Keratinocyte (primary cell): ENCODE results near the gene MACROH2A2. TPM values are rescaled to one million over a fixed set of nuclear protein-coding genes. Genes with fewer than 3 reads are reported as not detected.

ENCODE experiments used
- DNase-seq: peaks from one replicate; pipeline ENCODE4 v3.0.0-alpha.2; 2011; ENCODE audit warnings: low read depth, missing footprints, low spot score
- FAIRE-seq: peaks from 2 replicates; lab custom pipeline; 2011; peaks lifted over from hg19 to GRCh38; lab: Jason Lieb, UNC
- H2AFZ ChIP-seq: 2 replicates; pipeline ENCODE4 v1.6.0; 2012; ENCODE audit warnings: low read length, control low read depth, inconsistent platforms; ENCODE audit not compliant: control insufficient read depth
- H3K27ac ChIP-seq: 2 replicates; pipeline ENCODE4 v1.5.1; 2011; ENCODE audit warnings: low read length; ENCODE audit not compliant: control insufficient read depth, insufficient read depth
- H3K27me3 ChIP-seq: 3 replicates; pipeline ENCODE4 v1.6.0; 2011; ENCODE audit warnings: low read length; ENCODE audit not compliant: control insufficient read depth, insufficient read depth; ENCODE audit errors: extremely low read depth
- H3K36me3 ChIP-seq, 2 experiments: 2 replicates in 1 of 2; 3 replicates in 1 of 2; pipeline ENCODE4 v1.5.1; 2011; ENCODE audit warnings: low read length in 2 of 2, mild to moderate bottlenecking in 1 of 2; ENCODE audit not compliant: control insufficient read depth in 2 of 2, insufficient read depth in 2 of 2; ENCODE audit errors: extremely low read depth in 1 of 2
- H3K4me1 ChIP-seq: 3 replicates; pipeline ENCODE4 v1.5.1; 2011; ENCODE audit warnings: low read length; ENCODE audit not compliant: control insufficient read depth, insufficient read depth; ENCODE audit errors: extremely low read depth
- H3K4me2 ChIP-seq: 3 replicates; pipeline ENCODE4 v1.6.0; 2011; ENCODE audit warnings: low read depth, low read length; ENCODE audit not compliant: control insufficient read depth, insufficient read depth; ENCODE audit errors: extremely low read depth
- H3K4me3 ChIP-seq, 3 experiments: fragments of 200-600 bp in 1 of 3; sonication (generic) in 1 of 3; 2 replicates in 2 of 3; 3 replicates in 1 of 3; pipeline ENCODE4 v1.5.1; 2011 to 2016; ENCODE audit warnings: low read length in 3 of 3, mild to moderate bottlenecking in 3 of 3, control low read depth in 2 of 3, inconsistent platforms in 1 of 3, low read depth in 1 of 3, mixed read lengths in 1 of 3, mixed run types in 1 of 3, moderate library complexity in 1 of 3; ENCODE audit not compliant: control insufficient read depth in 2 of 3, insufficient read depth in 2 of 3; ENCODE audit errors: extremely low read depth in 1 of 3
- H3K79me2 ChIP-seq: 2 replicates; pipeline ENCODE4 v1.6.0; 2012; ENCODE audit warnings: low read length; ENCODE audit not compliant: control insufficient read depth, insufficient read depth
- H3K9ac ChIP-seq: 3 replicates; pipeline ENCODE4 v1.6.0; 2011; ENCODE audit warnings: low read length; ENCODE audit not compliant: control insufficient read depth, insufficient read depth; ENCODE audit errors: extremely low read depth
- H3K9me1 ChIP-seq: 3 replicates; pipeline ENCODE4 v1.6.0; 2011; ENCODE audit warnings: low read length; ENCODE audit not compliant: control insufficient read depth, insufficient read depth; ENCODE audit errors: extremely low read depth
- H3K9me3 ChIP-seq: 2 replicates; pipeline ENCODE4 v1.5.1; 2012; ENCODE audit warnings: low read depth, low read length; ENCODE audit not compliant: control insufficient read depth
- H4K20me1 ChIP-seq: 3 replicates; pipeline ENCODE4 v1.6.0; 2011; ENCODE audit warnings: low read length; ENCODE audit not compliant: control insufficient read depth, insufficient read depth; ENCODE audit errors: extremely low read depth
- EZH2 ChIP-seq: IDR thresholded peaks from one replicate; pipeline ENCODE4 v1.6.1; 2012; ENCODE audit warnings: inconsistent platforms, mild to moderate bottlenecking, low read length, moderate library complexity
- dilution Hi-C: fragments of 300-500 bp; cut with MboI; formaldehyde crosslinking; loops from one replicate; pipeline ENCODE4 v1.7.0; 2020; ENCODE audit warnings: low sequenced_read_pairs; ENCODE audit not compliant: extremely low pct_ligation_motif_present
- polyA plus RNA-seq, 5 experiments: library from polyadenylated mRNA; depleted of rRNA in 3 of 5; stranded (reverse) in 3 of 5; stranded (forward) in 1 of 5; unstranded in 1 of 5; fragments of >200 nt; gene quantifications; 1 replicate in 1 of 5; 2 replicates in 3 of 5; 3 replicates in 1 of 5; pipeline versions ENCODE4 v1.2.1 to v1.2.3, GENCODE V29; 2011 to 2012; ENCODE audit warnings: missing spikeins in 2 of 5, low read depth in 1 of 5, low replicate concordance in 1 of 5
- TF ChIP-seq, protein P1 (sequence below), 3 experiments: IDR thresholded peaks in 1 of 3; conservative IDR thresholded peaks in 1 of 3; optimal IDR thresholded peaks in 1 of 3; 2 replicates in 2 of 3; 3 replicates in 1 of 3; pipeline versions ENCODE3 to v1.5.1; 2011; ENCODE audit warnings: low read length in 3 of 3, mild to moderate bottlenecking in 3 of 3, moderate library complexity in 2 of 3, control low read depth in 1 of 3, inconsistent platforms in 1 of 3; ENCODE audit not compliant: insufficient read depth in 2 of 3; ENCODE audit errors: extremely low read depth in 1 of 3

MACROH2A2 gene
- polyA plus RNA-seq, 1 donor (not counting 4 experiments of a cell fraction or from before 2014, with no cell fraction given), result 11.6 TPM

DNA sequence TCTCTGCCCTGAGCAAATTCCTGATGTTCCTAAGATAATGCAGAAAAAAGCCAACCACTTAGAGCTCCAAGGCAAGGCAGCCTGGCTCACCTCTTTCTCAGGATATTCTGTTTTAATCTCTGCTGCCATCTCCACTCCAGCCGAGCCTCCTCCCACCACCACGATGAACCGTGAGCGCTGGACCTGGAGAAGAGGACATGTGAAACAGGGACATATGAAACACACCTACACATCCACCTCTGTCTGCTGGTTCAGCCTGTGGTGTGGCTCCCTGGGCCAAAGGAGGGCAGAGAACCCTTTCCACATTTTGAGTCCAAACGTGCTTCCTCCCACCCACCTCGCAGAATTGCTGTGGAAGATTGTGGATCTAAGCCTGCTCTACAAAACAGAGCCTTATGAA lies 67.8 kb downstream of the MACROH2A2 start:
- H3K9me3 ChIP-seq, result no peaks in the 10 kb centered on the region
- no peak overlapping the region for H2AFZ ChIP-seq
- no peak overlapping the region for H3K4me3 ChIP-seq
- FAIRE-seq, result no peak
- DNase-seq, result no peak
- no peaks in the 10 kb centered on the region for H3K36me3 ChIP-seq
- no peak overlapping the region for H3K27ac ChIP-seq
- dilution Hi-C loops, result no loop called here
- no peaks in the 10 kb centered on the region for H3K4me1 ChIP-seq
- H3K4me2 ChIP-seq, result no peak overlapping the region
- no peaks in the 10 kb centered on the region for H3K79me2 ChIP-seq
- H4K20me1 ChIP-seq, result no peaks in the 10 kb centered on the region
- H3K9me1 ChIP-seq, result peaks cover 2% of the 10 kb centered on the region
- no peaks in the 10 kb centered on the region for H3K27me3 ChIP-seq
- TF ChIP-seq, protein P1, sequence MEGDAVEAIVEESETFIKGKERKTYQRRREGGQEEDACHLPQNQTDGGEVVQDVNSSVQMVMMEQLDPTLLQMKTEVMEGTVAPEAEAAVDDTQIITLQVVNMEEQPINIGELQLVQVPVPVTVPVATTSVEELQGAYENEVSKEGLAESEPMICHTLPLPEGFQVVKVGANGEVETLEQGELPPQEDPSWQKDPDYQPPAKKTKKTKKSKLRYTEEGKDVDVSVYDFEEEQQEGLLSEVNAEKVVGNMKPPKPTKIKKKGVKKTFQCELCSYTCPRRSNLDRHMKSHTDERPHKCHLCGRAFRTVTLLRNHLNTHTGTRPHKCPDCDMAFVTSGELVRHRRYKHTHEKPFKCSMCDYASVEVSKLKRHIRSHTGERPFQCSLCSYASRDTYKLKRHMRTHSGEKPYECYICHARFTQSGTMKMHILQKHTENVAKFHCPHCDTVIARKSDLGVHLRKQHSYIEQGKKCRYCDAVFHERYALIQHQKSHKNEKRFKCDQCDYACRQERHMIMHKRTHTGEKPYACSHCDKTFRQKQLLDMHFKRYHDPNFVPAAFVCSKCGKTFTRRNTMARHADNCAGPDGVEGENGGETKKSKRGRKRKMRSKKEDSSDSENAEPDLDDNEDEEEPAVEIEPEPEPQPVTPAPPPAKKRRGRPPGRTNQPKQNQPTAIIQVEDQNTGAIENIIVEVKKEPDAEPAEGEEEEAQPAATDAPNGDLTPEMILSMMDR (optimal IDR thresholded peaks at IDR 0.05 in 1 of 3, IDR thresholded peaks at IDR 0.05 in 1 of 3, conservative IDR thresholded peaks at IDR 0.05 in 1 of 3; ENCODE audit: extremely low read depth in 1 of 3, insufficient read depth in 2 of 3, low read length in 3 of 3), result no peak
- TF ChIP-seq EZH2, result no peak
- H3K9ac ChIP-seq, result no peak overlapping the region

DNA sequence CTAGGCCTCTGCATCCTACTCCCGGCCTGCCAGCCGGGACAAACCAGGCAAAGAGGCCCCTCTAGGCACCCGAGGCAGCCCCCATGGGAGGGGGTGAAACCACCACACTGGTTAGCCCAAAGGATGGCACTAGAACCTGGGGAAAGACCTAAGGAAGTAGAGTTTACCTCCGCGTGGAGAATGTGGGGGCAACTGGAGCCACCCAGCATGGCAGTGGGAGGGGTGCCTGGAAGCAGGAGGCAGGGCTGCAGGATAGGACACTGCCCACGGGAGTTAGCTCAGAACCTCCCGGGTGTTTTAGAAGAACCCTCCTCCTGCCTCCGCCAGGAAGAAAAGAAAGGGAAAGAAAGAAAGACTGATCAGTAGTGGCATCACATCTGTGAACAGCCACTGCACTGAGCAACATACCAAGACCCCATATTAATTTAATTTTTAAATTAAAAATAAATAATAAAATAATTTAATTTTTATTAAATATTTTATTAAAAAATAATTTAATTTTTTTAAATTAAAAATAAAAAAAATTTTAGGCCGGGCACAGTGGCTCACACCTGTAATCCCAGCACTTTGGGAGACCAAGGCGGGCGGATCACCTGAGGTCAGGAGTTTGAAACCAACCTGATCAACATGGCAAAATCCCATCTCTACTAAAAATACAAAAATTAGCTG lies 68.8 kb downstream of the MACROH2A2 start:
- Histone ChIP-seq H3K27ac (no peak overlapping the region), H3K4me2 (no peak overlapping the region), H3K4me1 (no peaks in the 10 kb centered on the region), H3K27me3 (no peaks in the 10 kb centered on the region), H3K79me2 (no peaks in the 10 kb centered on the region), H3K36me3 (no peaks in the 10 kb centered on the region), H3K9me1 (peaks cover 2% of the 10 kb centered on the region), H3K9me3 (no peaks in the 10 kb centered on the region), H4K20me1 (no peaks in the 10 kb centered on the region), H2AFZ (no peak overlapping the region), H3K9ac (no peak overlapping the region), H3K4me3 (no peak overlapping the region)
- no peak for TF ChIP-seq EZH2
- TF ChIP-seq, protein P1 (optimal IDR thresholded peaks at IDR 0.05 in 1 of 3, IDR thresholded peaks at IDR 0.05 in 1 of 3, conservative IDR thresholded peaks at IDR 0.05 in 1 of 3; ENCODE audit: extremely low read depth in 1 of 3, insufficient read depth in 2 of 3, low read length in 3 of 3), result no peak
- dilution Hi-C loops, result no loop called here
- FAIRE-seq (no peak), DNase-seq (no peak)
